HCT116 (cell line): ENCODE data around the gene ATP13A3.

Source experiments
- CTCF ChIP-seq, 3 experiments: fragments of 200-600 bp in 1 of 3; sonication (generic) in 1 of 3; IDR thresholded peaks in 2 of 3; conservative IDR thresholded peaks in 1 of 3; 2 replicates each; pipeline ENCODE4 v1.5.1; 2012 to 2017; ENCODE audit warnings: low read depth in 2 of 3, low read length in 2 of 3, antibody characterized with exemption in 1 of 3, borderline replicate concordance in 1 of 3, control low read depth in 1 of 3, mild to moderate bottlenecking in 1 of 3, mixed read lengths in 1 of 3, mixed run types in 1 of 3, moderate library complexity in 1 of 3; ENCODE audit not compliant: insufficient read depth in 1 of 3
- ELF1 ChIP-seq: IDR thresholded peaks from 2 replicates; pipeline ENCODE4 v1.6.1; 2012; ENCODE audit warnings: low read depth, borderline replicate concordance
- MAX ChIP-seq: IDR thresholded peaks from 2 replicates; pipeline ENCODE4 v1.6.1; 2012
- POLR2A ChIP-seq: IDR thresholded peaks from 2 replicates; pipeline ENCODE4 v1.7.0; 2011; ENCODE audit warnings: borderline replicate concordance; ENCODE audit not compliant: insufficient read depth, insufficient read length; ENCODE audit errors: extremely low read depth
- POLR2AphosphoS5 ChIP-seq: IDR thresholded peaks from 2 replicates; pipeline ENCODE4 v1.6.1; 2011; ENCODE audit warnings: mild to moderate bottlenecking, low read depth, low read length, moderate library complexity
- REST ChIP-seq: IDR thresholded peaks from 2 replicates; pipeline ENCODE4 v1.6.1; 2012; ENCODE audit warnings: low read depth
- SP1 ChIP-seq: IDR thresholded peaks from 2 replicates; pipeline ENCODE4 v1.6.1; 2012; ENCODE audit warnings: low read depth

- TF ChIP-seq CTCF (IDR thresholded peaks at IDR 0.05 in 2 of 3, conservative IDR thresholded peaks at IDR 0.05 in 1 of 3; ENCODE audit: borderline replicate concordance in 1 of 3, insufficient read depth in 1 of 3, low read depth in 2 of 3, low read length in 2 of 3) (no peak), REST (no peak), ELF1 (no peak), POLR2A (no peak), SP1 (no peak), POLR2AphosphoS5 (no peak), MAX (no peak)
Measured at GRCh38 chr3:194425399-194425798, 61.4 kb downstream of the ATP13A3 start.
